GM13976 (cell line): ENCODE measurements around the gene CCM2.

Experiments
- DNase-seq: peaks from one replicate; pipeline ENCODE4 v3.0.0; 2012; ENCODE audit warnings: low spot score
- CTCF ChIP-seq: IDR thresholded peaks from 2 replicates; pipeline ENCODE4 v1.5.1; 2012; ENCODE audit warnings: borderline replicate concordance, mild to moderate bottlenecking; ENCODE audit not compliant: insufficient read depth; ENCODE audit errors: extremely low read depth, missing control alignments, control extremely low read depth
- in situ Hi-C: fragments of 300-500 bp; cut with MboI; formaldehyde crosslinking; loops from one replicate; pipeline ENCODE4 v1.12.0; 2022; ENCODE audit warnings: low sequenced_read_pairs, mixed read lengths, inconsistent platforms; ENCODE audit not compliant: unreplicated experiment

Gene CCM2

GRCh38 chr7:45061806-45062425 lies 61.9 kb downstream of the CCM2 start:
- in situ Hi-C loops, result no loop called here
- TF ChIP-seq CTCF, result no peak
- DNase-seq, result peak; percentile 16

- in situ Hi-C loops, result no loop called here
- TF ChIP-seq CTCF, result no peak
- DNase-seq, result no peak
Observed at GRCh38 chr7:45064047-45064725, 64.2 kb downstream of the CCM2 start.

- no peak for DNase-seq
- no peak for TF ChIP-seq CTCF
- in situ Hi-C loops, result no loop called here
Observed at GRCh38 chr7:45065031-45065995, 65.3 kb downstream of the CCM2 start.

- in situ Hi-C loops, result no loop called here
- no peak for TF ChIP-seq CTCF
- no peak for DNase-seq
Observed at GRCh38 chr7:45066409-45066808, 66.4 kb downstream of the CCM2 start.

GRCh38 chr7:45067582-45067981 lies 67.6 kb downstream of the CCM2 start:
- TF ChIP-seq CTCF, result no peak
- in situ Hi-C loops, result no loop called here
- no peak for DNase-seq

GRCh38 chr7:45068236-45069023 lies 68.4 kb downstream of the CCM2 start:
- no peak for DNase-seq
- no peak for TF ChIP-seq CTCF
- in situ Hi-C loops, result no loop called here
